Jurkat, Clone E6-1 (cell line): ENCODE measurements around the gene TRIM66.

Experiments used
- DNase-seq: peaks from one replicate; pipeline ENCODE4 v3.0.0-alpha.2; 2011; ENCODE audit warnings: low read depth, low spot score
- H3K4me3 ChIP-seq: 2 replicates; pipeline ENCODE4 v1.5.1; 2011; ENCODE audit warnings: mild to moderate bottlenecking, low read length, control low read depth, moderate library complexity

Gene TRIM66

DNA sequence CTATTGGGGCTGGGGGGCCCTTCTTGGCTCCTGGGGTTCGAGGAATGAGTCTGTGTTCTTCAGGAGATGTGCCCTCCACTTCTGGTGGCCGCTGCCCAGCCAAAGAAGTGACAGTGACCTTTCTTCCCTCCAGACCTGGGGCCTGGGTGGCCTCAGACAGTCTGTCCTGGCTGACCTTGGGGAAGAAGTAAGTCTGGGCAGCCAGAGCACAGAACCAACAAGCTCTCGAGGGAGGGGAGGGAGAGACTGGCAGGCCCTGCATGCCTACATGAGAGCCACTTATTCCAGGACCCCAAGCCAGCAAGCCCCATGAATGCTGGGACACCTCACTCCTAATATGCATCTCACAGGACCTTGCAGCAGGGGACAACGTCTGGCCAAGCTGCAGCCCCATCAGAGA, 61.3 kb downstream of the TRIM66 start:
- H3K4me3 ChIP-seq, result no peak overlapping the region
- no peak for DNase-seq

GRCh38 chr11:8617063-8617462, 65.4 kb downstream of the TRIM66 start:
- no peak overlapping the region for H3K4me3 ChIP-seq
- no peak for DNase-seq

DNA sequence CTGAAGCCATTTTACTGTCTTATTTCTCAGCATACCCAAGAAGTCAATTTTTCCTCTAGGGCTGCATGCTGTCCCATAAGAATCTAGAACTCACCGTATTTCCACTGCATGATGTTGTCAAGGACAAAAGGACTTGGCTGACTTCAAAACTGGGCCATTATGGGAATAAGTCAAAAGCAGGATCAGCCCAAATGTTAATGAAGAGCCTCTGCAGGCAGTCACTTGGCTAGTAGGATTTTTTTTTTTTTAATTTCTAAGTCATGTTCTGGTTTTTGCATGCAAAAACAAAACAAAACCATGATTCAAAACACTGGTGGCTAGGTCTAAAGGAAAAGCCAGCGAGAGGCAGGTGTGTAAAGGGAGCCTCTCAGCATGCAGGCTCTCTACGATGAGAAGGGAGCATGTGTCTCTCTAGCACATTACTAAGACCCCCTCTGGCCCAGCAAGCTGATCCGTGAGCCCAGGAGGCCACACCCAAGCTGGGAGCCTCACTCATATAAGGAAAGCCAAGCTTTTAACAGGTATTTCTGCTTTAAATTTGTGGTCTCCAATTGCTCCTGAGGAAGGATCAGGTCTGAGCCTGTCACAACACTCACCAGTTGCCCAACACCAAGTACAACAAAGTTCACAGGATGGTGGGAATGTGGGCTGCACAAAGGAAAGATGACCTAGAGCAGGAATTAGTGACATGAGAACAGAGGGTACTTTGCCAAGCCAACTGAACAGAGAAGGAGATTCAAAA, 67.0 kb downstream of the TRIM66 start:
- no peak for DNase-seq
- H3K4me3 ChIP-seq, result no peak overlapping the region

- no peak overlapping the region for H3K4me3 ChIP-seq
- no peak for DNase-seq
Observed at GRCh38 chr11:8614497-8614896, 68.0 kb downstream of the TRIM66 start.

DNA sequence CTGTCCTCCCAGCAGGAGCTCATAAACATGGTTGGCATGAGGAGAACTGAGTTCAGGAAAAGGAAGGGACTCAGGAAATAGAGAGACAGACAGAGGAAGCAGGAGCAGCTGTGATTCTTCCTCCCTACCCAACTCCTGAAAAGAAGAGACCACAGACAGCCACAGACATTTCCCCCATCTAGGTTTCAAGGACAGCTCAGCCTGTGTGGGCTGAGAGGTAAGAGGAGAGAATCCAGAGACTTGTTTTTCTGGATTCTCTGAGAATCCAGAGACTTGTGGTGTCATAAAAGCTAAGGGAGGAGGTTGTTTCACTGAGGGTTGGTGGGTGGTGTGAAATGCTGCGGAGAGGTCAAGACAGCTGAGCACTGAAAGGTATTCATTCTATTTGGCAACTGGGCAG, 69.4 kb downstream of the TRIM66 start:
- no peak overlapping the region for H3K4me3 ChIP-seq
- DNase-seq, result no peak

- H3K4me3 ChIP-seq, result no peak overlapping the region
- DNase-seq, result no peak
Observed at GRCh38 chr11:8612522-8612921, 69.9 kb downstream of the TRIM66 start.

DNA sequence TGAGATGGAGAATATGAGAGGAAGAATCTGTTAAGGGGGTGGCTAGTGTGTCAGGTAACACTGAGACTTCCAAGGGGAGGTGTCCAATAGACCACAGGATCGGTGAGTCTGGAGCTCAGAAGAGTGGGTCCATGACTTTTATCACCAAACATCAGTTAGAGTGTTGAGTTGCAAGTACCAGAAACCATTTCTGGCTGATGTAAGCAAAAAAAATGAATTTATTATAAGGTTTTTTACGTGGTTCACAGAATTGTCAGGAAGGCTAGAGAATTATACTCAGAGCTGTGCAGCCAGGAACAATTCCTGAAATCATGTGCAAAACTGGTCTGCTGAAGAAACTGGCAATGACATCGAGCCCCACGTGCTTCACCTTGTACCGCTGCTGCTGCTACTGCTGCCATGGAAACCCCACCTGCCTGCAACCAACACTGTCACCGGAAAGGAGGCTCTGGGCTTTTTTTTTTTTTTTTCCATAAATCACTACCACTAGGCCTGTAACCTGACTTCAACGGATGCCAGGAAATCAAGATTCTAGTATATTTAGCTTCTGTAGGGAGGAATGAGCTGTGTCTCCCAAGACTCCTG, 71.8 kb downstream of the TRIM66 start:
- no peak overlapping the region for H3K4me3 ChIP-seq
- peak; percentile 6 for DNase-seq

GRCh38 chr11:8608652-8609051, 73.8 kb downstream of the TRIM66 start:
- no peak for DNase-seq
- no peak overlapping the region for H3K4me3 ChIP-seq

DNA sequence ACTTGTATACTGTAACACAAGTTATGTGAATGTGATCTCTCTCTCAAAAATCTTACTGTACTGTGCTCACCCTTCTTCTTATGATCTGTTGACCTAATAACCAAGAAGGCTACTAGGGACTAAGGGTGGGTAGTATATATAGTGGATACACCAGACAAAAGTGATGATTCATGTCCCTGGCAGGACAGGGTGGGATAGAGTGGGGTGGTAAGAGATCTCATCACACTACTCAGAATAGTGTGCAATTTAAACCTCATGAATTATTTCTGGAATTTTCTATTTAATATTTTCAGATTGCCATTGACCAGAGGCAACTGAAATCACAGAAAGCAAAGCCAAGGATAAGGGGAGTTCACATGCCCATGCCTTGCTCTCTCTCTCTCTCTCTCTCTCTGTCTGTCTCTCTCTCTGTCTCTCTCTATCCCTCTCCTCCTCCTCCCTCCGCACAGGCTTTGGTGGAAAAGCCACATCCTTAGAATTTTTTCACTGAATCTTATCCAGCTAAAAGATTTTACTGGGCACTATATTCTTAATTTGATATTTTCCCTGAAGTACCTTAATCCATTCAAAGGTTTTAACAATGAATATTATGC, 76.4 kb downstream of the TRIM66 start:
- no peak for DNase-seq
- no peak overlapping the region for H3K4me3 ChIP-seq

GRCh38 chr11:8604078-8604723, 78.3 kb downstream of the TRIM66 start:
- peak; percentile 37 for DNase-seq
- no peak overlapping the region for H3K4me3 ChIP-seq

DNA sequence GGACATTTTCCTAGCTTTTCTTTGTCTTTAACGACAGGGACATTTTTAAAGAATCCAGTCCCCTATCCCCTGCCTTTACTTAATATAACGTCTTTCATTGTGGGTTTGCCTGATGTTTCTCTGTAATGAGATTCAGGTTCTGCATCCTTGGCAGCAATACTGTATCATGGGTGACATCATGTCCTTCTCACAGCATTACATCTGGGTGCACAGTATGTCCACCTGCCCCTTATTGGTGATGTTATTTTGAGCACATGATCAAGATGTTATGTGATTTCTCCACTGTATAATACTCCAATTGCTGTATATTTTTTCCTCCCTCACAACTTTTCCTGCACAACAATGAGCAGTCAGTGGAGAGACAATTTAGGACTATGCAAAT, 78.8 kb downstream of the TRIM66 start:
- no peak for DNase-seq
- no peak overlapping the region for H3K4me3 ChIP-seq

- no peak for DNase-seq
- no peak overlapping the region for H3K4me3 ChIP-seq
Observed at GRCh38 chr11:8601376-8602133, 80.9 kb downstream of the TRIM66 start.

DNA sequence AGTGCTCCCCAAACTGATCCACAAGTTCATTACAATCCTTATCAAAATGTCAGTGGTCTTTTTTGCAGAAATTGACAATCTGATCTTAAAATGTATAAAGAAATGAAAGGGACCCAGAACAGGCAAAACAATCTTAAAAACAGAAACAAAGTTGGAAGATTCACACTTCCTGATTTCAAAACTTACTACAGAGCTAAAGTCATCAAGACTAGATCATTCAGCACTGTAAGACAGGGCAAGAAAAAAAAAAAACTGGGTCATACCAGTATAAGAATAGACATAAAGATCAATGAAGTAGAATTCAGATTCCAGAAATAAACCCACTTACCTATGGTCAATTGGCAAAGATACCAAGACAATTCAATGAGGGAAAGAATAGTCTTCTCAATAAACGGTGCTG, 84.0 kb downstream of the TRIM66 start:
- DNase-seq, result no peak
- no peak overlapping the region for H3K4me3 ChIP-seq

- no peak overlapping the region for H3K4me3 ChIP-seq
- DNase-seq, result no peak
Observed at GRCh38 chr11:8597182-8597581, 85.3 kb downstream of the TRIM66 start.

DNA sequence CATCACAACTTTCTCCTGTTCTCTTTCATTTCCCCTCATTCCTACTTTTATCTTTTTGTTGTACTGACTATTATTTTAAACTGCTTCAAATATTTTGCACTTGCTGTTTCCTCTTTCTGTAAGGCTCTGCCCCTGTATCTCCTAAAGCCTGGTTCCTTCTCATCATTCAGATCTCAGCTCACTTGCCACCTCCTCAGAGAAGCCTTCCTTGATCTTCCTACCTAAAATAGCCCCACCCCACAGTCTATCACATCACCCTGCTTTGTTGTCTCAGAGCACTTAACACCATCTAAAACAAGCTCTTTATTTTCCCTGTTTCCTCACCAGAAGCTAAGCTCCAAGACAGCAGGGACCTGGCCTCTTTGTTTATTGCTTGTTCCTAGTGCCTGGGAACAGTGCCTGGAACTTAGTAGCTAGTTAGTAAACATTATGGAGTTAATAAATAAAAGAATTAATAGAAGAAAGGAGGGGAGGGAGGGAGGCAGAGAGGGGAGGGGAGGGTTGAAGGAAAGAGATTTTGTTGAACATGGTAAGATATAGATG, 85.9 kb downstream of the TRIM66 start:
- H3K4me3 ChIP-seq, result no peak overlapping the region
- DNase-seq, result no peak

DNA sequence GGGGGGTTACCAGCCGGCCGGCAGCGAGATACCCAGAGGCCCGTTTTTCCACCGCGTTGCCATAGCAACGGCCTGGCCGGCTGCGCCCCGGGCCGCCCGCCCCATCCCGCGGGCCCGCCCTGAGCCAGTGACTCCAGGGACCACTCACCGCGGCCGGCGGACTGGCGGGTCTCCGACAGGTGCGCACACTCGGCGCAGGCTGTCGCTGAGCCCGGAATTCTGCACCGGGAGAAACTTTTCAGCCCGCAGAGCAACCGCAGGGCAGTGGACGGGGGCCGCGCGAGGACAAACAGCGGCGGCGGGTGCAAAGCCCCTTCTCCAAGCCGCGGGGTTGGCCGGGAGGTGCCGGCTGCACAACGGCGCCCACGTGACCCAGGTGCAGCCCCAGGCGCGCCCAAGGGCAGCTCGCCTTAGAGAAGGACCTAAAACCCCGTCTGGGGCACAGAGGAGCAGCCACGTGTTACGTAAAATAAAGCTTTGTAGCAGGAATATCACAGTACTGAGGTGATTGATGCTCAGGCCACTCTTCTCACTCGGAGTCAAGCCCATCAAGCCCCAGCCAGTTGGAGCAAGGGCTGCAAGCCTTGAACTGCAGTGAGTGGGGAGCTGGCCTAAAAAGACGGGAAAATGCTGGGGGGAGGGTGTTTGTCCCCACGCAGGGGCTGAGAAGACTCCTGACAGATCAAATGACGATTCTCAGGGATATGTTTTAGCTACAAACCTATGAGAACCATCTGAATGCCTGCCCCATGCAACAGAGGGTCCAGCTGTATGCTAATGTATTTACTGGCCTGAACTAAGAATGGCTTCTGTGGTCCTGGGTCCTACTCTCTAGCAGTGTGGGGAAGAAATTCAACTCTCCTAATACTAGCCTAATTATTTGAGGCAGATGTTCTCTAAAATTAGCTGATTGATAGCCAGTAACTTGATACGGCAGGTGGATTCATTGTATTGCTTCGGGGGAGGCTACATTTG, 88.2 kb downstream of the TRIM66 start, which contains the start of gene STK33:
STK33 (minus strand) TSS at position 294 of the 975 bp plus-strand sequence. CDS start 119,323 bp downstream, outside the sequence.
- H3K4me3 ChIP-seq, result peak within 1 kb of the TSS; percentile 56
- DNase-seq, result peak; percentile 41

GRCh38 chr11:8593455-8593854, 89.0 kb downstream of the TRIM66 start:
- H3K4me3 ChIP-seq, result peak overlapping the region; percentile 56
- DNase-seq, result no peak

DNA sequence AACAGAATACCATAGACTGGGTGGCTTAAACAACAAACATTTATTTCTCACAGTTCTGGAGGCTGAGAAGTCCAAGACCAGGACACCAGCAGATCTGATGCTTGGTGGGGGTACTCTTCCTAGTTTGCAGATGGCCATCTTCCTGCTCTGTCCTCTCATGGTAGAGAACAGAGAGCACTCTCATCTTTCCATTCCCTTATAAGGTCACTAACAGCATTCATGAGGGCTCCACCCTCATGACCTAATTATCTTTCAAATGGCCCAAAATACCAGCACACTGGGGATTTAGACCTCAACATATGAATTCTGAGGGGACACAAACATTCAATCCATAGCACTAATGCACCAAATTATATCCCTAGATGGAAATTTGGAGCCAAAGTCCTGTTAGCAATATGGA, 94.5 kb downstream of the TRIM66 start:
- DNase-seq, result no peak
- H3K4me3 ChIP-seq, result no peak overlapping the region
